H54 (cell line): ENCODE results near the gene ZNF431.
"Not testable (repeated sequence)": the region's sequence is repeated elsewhere in the genome, so short reads cannot be mapped to it uniquely, and the experiment has no call there.

ENCODE experiments used
- DNase-seq: peaks from one replicate; pipeline ENCODE4 v3.0.0; 2011; ENCODE audit warnings: low spot score, mixed read lengths; ENCODE audit not compliant: insufficient read length
- FAIRE-seq: peaks from 3 replicates; lab custom pipeline; 2011; peaks lifted over from hg19 to GRCh38; lab: Jason Lieb, UNC
- POLR2A ChIP-seq: IDR thresholded peaks from 2 replicates; pipeline ENCODE4 v1.6.1; 2011; ENCODE audit warnings: low read depth, mild to moderate bottlenecking, low read length

Gene ZNF431

DNA sequence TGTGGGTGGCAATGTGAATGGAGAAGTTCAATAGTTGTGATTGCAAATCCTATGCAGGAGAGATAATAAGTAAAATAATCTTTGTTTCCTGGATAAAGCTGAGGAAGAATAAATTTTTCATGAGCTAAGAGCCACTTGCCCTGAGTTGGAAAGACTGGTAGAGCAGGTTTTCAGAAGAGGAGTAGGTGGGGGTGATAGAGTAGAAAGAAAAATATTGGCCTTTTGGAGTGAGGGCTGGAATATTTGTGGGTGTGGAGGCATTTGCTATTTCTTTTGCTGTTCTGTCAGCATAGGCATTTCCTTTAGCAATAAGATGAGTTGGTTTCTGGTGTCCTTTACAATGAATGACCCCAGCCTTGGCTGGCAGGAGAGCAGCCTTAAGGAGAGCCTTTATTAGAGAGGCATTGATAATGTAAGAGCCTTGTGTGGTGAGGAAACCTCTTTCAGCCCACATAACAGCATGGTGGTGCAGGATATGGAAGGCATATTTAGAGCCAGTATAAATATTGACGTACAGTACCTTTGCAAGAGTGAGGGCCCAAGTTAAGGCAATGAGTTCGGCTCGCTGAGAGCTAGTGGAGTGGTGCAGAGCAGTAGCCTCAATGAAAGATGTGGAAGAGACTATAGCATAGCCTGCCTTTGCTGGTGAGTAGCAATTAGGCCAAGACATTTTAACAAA is 11.6 kb upstream of the ZNF431 start:
- DNase-seq (no peak), FAIRE-seq (no peak)
- no peak for TF ChIP-seq POLR2A

DNA sequence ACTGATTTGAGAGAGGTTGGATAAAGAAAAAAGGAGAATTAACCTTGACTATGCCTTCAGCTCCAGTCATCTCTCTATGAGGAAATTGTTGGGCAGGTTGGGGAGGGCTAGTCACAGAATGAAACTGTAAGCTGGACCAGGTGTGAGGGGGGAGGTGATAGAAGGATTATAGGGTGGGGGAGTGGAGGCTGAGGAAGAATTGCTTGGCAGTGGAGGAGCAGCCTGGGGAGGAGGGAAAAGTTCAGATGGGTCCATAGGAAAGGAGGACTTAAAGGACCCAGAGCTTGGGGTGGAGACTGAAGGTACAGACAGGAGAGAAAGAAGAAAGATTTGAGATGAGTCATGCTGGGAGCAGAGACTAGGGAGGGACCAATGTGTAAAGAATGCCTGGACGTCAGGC is 8.2 kb upstream of the ZNF431 start:
- TF ChIP-seq POLR2A, result no peak
- DNase-seq (no peak), FAIRE-seq (no peak)

DNA sequence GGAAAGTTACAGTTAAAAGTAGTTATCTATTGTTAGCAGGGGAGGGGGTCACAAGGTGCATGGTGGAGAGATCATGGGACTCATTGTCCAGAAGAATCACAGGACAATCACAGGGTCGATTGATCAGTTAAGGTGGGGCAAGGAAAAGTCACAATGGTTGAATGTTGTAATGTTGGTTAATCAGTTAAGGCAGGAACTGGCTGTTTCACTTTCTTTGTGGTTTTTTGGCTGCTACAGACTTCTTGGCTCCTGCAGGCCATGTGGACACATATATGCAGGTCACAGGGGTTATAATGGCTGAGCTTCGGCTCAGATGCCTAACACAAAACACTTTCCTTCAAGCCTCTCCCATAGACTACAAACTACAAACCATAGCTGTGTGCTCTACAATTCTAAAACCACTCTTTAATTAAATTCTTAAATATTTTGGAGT is 6.9 kb upstream of the ZNF431 start:
- no peak for TF ChIP-seq POLR2A
- FAIRE-seq, result no peak
- DNase-seq, result no peak

DNA sequence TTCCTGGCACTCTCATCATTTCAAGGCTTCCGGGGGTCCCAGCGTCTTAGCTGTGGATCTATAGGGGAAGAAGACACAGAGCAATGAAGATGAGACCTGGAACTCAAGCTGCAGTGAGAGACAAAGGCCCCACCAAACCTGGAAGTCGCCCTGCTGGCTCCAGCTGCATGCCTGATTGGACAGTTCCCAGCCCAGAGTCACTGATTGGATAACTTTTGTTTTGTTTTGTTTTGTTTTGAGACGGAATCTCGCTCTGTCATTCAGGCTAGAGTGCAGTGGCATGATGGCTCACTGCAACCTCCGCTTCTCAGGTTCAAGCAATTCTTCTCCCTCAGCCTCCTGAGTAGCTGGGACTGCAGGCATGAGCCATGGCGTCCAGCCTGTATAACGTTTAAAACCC is 6.4 kb upstream of the ZNF431 start:
- FAIRE-seq (no peak), DNase-seq (no peak)
- no peak for TF ChIP-seq POLR2A

DNA sequence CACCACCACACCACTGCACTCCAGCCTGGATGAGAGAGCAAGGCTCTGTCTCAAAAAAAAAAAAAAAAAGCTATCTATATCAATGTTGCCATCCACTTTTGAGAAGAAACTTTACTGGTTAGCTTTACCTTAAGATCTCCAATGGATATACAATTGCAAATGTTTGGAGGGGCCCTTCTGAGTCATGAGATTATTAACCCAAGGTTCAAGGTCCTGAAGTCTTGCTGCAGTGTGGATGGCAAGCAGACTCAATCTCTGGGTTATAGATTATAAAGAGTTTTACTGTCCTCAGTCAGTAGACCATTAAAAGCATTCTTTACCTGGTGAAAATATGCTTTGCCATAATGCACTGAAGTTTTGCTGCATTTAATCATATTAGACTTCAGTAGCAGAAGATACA is 3.7 kb upstream of the ZNF431 start:
- no peak for DNase-seq
- FAIRE-seq, result no peak
- no peak for TF ChIP-seq POLR2A

DNA sequence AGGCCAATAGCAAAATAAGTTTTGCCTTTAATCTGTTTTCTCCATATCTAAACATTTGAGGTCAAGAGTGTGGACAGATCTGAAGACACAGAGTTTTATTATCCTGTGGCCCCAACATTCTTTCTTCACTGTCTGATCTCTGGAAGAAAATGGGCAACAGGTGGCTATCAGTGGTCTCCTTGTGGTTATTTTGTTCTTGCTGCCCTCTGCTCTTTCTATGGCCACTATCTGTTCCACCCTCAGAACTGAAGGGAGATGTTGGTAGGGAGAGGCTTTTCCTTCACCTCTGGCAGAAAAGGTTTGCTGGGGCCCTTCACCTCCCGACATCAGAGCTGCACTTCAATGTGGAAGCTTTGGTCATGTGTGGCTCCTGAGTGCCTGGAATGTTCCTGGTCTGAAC is 834 bp upstream of the ZNF431 start:
- DNase-seq, FAIRE-seq: not testable (repeated sequence)

DNA sequence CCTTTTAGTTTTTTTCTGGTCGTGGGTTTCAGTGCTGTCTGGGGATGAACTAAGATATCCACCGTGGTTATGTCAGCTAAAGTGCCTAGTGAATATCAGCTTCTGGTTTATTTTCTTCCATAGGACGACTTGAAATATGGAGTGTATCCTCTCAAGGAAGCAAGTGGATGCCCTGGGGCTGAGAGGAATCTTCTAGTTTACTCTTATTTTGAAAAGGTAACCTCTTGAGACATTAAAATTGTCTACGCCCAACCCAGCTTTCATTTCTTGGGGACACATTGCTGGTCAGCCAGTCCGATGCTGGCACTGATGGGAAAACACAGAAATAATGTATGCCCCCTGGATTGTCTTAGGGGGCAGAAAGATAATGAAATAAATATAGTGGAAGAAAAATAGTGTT is 1.6 kb downstream of the ZNF431 start:
- no peak for TF ChIP-seq POLR2A
- DNase-seq (no peak), FAIRE-seq (no peak)

DNA sequence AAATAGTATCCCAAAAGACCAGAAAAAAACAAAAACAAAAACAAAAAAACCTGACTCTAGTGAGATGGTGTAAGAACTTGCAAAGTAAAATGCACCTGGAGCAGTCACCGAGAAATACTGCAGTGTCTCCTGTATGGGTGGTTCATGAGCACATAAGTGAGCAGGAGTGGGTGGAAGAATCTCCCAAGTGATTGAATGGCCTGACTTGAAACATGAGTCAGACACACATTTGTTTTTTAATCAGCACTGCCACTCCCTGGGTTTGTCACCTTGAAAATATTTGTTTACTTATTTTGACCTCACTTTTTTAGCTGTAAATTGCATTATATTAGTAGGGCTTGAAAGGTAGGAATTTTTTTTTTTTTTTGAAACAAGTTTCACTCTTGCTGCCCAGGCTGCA is 2.0 kb downstream of the ZNF431 start:
- FAIRE-seq, result no peak
- no peak for DNase-seq
- no peak for TF ChIP-seq POLR2A

DNA sequence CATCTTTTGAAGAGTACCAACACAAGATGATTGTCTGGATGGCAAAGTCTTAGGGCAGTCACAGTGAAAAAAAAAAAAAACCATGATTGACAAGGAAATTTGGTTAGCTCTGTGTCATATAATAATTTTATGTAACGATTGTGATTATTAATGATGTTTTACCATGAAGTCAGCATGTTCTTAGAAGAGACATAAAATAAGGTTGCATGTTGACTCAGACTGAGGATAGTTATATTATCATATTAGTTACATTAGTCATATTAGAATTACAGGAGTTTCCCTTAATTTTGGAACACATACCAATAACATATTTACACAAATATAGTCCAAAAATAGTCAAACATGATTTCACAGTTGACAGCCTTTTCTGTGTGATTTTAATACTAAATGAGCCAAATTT is 5.7 kb downstream of the ZNF431 start:
- FAIRE-seq, result no peak
- DNase-seq, result no peak
- TF ChIP-seq POLR2A, result no peak

DNA sequence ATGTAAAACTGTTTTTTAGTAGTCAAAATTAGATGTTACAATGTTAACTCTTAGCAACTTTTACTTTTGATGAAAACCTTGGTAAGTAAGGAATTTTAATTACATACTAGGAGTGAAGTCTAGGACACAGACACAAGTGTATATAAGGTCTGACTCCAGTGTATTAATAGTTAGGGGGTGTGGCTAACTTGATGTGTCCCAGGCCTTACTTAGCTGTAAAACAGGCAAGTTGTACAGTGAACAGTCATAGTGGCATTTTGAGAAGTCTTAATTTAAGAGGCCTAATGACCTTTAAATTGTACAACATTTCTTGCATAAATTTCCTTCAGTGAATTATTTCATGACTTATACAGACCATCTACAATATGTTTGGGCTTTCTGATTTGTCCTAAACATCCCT is 6.8 kb downstream of the ZNF431 start:
- no peak for DNase-seq
- no peak for TF ChIP-seq POLR2A
- peak; percentile 70 for FAIRE-seq

DNA sequence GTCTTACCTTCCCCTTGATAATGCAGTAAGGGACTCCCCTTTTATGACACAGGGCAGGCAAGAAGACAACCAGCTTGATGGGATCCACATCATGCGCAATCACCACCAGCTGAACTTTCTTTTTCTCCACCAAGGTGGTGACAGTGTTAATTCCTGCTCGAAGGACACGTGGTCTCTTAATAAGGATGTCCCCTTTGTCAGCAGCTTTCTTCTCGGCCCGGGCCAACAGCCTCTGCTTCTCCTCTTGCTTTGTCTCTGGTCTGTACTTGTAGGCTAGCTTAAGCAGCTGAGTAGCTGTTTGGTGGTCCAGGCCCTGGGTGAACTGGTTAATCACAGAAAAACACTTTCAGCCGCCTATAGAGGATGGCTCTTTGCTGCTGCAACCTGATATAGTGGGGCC is 8.0 kb downstream of the ZNF431 start:
- no peak for TF ChIP-seq POLR2A
- no peak for FAIRE-seq

DNA sequence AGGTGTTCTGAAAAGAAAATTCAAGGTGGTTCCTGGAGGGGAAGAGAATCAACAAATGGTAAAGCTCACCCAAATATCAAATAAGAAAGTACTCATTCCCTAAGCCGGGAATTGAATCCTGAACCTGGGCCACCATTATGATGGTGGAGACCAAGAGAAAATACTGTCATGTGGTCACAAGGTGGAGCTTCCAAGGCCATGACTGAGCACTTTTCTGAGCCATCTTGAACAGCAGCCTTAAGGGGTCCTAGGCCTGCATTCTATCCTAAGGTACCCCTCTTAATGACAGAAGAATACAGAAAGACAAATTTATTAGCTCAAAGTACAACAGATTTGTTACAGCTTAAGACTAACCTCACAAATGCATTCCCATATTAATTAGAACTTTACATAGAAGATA is 9.6 kb downstream of the ZNF431 start:
- no peak for TF ChIP-seq POLR2A
- FAIRE-seq (no peak), DNase-seq (no peak)

More for the DNA sequence above, 8.0 kb downstream of the ZNF431 start:
- DNase-seq, result no peak

DNA sequence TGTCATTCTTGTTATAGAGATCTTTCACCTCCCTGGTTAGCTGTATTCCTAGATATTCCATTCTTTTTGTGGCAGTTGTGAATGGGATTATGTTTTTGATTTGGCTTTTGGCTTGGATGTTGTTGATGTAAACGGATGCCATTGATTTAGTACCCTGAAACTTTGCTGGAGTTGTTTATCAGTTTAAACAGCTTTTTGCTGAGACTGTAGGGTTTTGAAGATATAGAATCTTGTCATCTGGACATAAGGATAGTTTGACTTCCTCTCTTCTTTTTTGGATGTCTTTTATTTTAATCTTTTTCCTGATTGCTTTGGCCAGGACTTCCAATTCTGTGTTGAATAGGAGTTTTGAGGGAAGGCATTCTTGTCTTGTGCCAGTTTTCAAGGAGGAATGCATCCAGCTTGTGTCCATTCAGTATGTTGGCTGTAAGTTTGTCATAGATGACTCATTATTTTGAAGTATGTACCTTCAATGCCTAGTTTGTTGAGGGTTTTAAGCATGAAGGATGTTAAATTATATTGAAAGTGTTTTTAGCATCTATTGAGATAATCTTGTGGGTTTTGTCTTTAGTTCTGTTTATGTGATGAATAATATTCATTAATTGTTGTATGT is 16.8 kb downstream of the ZNF431 start:
- FAIRE-seq, result peak; percentile 80
- DNase-seq, result no peak
- no peak for TF ChIP-seq POLR2A

DNA sequence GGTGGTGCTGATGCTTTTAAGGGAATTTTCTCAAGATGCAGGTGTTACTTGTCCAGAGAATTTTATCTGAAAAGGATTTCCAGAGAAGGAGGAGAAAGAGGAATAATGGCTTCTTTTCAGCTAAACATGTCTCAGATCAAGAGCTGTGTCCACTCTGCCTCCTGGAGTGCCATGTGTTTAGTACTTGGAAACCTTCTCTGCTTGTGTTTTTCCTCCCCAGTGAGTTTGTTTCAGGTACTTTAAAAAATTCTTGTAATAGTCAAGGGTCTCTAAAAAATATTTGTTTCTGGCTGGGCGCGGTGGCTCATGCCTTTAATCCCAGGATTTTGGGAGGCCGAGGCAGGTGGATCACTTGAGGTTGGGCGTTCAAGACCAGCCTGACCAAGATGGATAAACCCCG is 22.7 kb downstream of the ZNF431 start:
- no peak for TF ChIP-seq POLR2A
- FAIRE-seq (no peak), DNase-seq (no peak)

DNA sequence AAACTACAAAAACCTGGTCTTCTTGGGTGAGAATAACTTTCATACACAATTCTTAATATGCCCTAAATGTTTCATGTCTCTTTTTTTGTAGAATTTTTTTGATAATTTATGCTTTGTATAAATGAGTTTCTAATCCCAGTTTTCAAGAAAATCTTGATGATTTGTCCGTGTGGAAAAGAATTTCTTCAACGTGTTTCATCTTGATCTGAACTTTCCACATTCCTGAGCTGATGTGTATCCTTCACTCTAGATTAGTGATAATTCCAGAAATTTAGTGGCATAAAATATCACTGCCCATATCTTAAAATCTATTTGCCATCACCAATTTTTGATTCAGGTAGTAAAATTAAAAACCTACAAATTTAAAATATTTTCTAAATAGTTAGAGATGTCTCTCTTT is 24.6 kb downstream of the ZNF431 start:
- no peak for DNase-seq

More for the DNA sequence above, 24.6 kb downstream of the ZNF431 start:
- FAIRE-seq, result no peak
- TF ChIP-seq POLR2A, result no peak
